HG02571 (cell line): ENCODE data around the gene TFAP2D.
A peak's percentile ranks its signal among the peaks of the same experiment; 100 is the strongest.

Experiments
- ATAC-seq: cut with Tn5 transposase; IDR thresholded peaks from one replicate; pipeline ENCODE4 v1.9.1; 2021; ENCODE audit warnings: mild to moderate bottlenecking, moderate library complexity; ENCODE audit not compliant: unreplicated experiment

TFAP2D gene

GRCh38 chr6:50718566-50718965 lies 5.2 kb downstream of the TFAP2D start:
- no peak for ATAC-seq

- ATAC-seq: no peak
These were observed 7.3 kb downstream of the TFAP2D start for GRCh38 chr6:50720623-50721022.

- ATAC-seq: no peak
These were observed 8.7 kb downstream of the TFAP2D start for GRCh38 chr6:50721978-50722377.

GRCh38 chr6:50722829-50723554 lies 9.7 kb downstream of the TFAP2D start:
- ATAC-seq: no peak

- ATAC-seq: no peak
These were observed 11.2 kb downstream of the TFAP2D start for GRCh38 chr6:50724381-50725124.

- no peak for ATAC-seq
These were observed 21.2 kb downstream of the TFAP2D start for GRCh38 chr6:50734488-50734887.

- no peak for ATAC-seq
These were observed 28.8 kb downstream of the TFAP2D start for GRCh38 chr6:50742161-50742560.

GRCh38 chr6:50744976-50745375 lies 31.6 kb downstream of the TFAP2D start:
- no peak for ATAC-seq

GRCh38 chr6:50762798-50763197 lies 49.5 kb downstream of the TFAP2D start:
- ATAC-seq: no peak

- no peak for ATAC-seq
These were observed 65.4 kb downstream of the TFAP2D start for GRCh38 chr6:50778696-50779095.

- no peak for ATAC-seq
These were observed 67.1 kb downstream of the TFAP2D start for GRCh38 chr6:50780382-50780781.

GRCh38 chr6:50785921-50786320 lies 72.6 kb downstream of the TFAP2D start:
- ATAC-seq: no peak

- no peak for ATAC-seq
These were observed 78.7 kb downstream of the TFAP2D start for GRCh38 chr6:50791900-50792508.

GRCh38 chr6:50792771-50793170 lies 79.4 kb downstream of the TFAP2D start:
- no peak for ATAC-seq

GRCh38 chr6:50795574-50795973 lies 82.2 kb downstream of the TFAP2D start:
- no peak for ATAC-seq

GRCh38 chr6:50804283-50804682 lies 91.0 kb downstream of the TFAP2D start:
- ATAC-seq: no peak

GRCh38 chr6:50807035-50807434 lies 93.7 kb downstream of the TFAP2D start:
- no peak for ATAC-seq

- peak; percentile 46 for ATAC-seq
These were observed 102.2 kb downstream of the TFAP2D start for GRCh38 chr6:50815436-50816114.

- peak; percentile 84 for ATAC-seq
These were observed 102.9 kb downstream of the TFAP2D start for GRCh38 chr6:50816115-50816675.

- ATAC-seq: no peak
These were observed 103.8 kb downstream of the TFAP2D start for GRCh38 chr6:50816947-50817645.

GRCh38 chr6:50817646-50817950 lies 104.3 kb downstream of the TFAP2D start:
- no peak for ATAC-seq
